Measurements from ENCODE around the gene LRRTM3.

- TF ChIP-seq CTCF (IDR thresholded peaks at IDR 0.05; ENCODE audit: low read depth, low read length), result no peak
- TF ChIP-seq POLR2A (IDR thresholded peaks at IDR 0.05; ENCODE audit: extremely low read depth, insufficient read length), result no peak
- no peak for TF ChIP-seq MAX (IDR thresholded peaks at IDR 0.05; ENCODE audit: low read depth, low read length)
Observed at GRCh38 chr10:67100951-67101350, 175.1 kb downstream of the LRRTM3 start.

Measured in NB4 (cell line).